Measurements from ENCODE around the gene IMMP2L. TPM values are rescaled to one million over a fixed set of nuclear protein-coding genes. Genes with fewer than 3 reads are reported as not detected.

The IMMP2L gene
- total RNA-seq, 1 donor = 19.9 TPM

DNA sequence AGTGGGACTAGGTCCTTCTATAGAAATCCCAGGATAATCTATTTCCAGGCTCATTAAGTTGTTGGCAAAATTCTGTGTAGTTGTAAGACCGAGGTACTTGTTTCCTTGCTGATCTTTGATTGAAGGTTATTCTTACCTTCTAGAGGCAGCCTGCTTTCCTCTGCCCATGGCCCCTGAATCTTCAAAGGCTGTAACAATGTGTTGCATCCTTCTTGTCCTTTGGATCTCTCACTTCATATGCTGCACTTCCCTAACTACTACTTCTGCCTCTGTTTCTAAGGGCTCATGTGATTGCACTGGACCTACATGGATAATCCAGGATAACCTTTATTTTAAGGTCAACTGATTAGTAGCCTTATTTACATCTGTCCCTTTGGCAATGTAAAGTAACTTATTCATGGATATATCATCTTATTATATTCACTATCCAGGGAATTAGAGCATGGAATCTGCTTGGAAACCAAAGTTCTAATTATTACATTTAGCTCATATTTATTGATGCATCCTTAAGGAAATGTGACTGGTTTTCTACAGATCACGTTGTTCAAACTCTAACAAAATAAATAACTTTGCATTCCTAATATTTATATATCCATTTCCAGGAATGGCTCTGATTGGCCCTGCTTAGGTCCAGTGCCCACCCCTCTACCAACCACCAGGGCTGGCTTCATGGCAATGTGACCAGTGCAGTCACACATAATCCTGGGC, 85.6 kb downstream of the IMMP2L start:
- H3K9me3 ChIP-seq (ENCODE audit: low read depth, low read length) = peaks cover under 1% of the 10 kb centered on the region
- TF ChIP-seq CTCF (IDR thresholded peaks at IDR 0.05; ENCODE audit: extremely low read depth, low read depth, low read length) = no peak
- no peaks in the 10 kb centered on the region for H3K4me1 ChIP-seq (ENCODE audit: insufficient read depth, low read length)
- H3K36me3 ChIP-seq (ENCODE audit: insufficient read depth, low read length) = no peaks in the 10 kb centered on the region
- DNase-seq (ENCODE audit: insufficient read length, low spot score, missing footprints) = peak; percentile 51
- H2AFZ ChIP-seq (ENCODE audit: low read length) = no peak overlapping the region
- H3K79me2 ChIP-seq (ENCODE audit: insufficient read depth, low read length) = no peaks in the 10 kb centered on the region
- H3K4me2 ChIP-seq (ENCODE audit: insufficient read depth, low read length) = no peak overlapping the region
- H3K27me3 ChIP-seq (ENCODE audit: insufficient read depth, low read length) = no peaks in the 10 kb centered on the region
- H3K27ac ChIP-seq (ENCODE audit: low read depth, low read length) = no peak overlapping the region
- H3K4me3 ChIP-seq (ENCODE audit: insufficient read depth, low read length) = no peak overlapping the region
- H4K20me1 ChIP-seq (ENCODE audit: insufficient read depth, low read length) = no peaks in the 10 kb centered on the region

DNA sequence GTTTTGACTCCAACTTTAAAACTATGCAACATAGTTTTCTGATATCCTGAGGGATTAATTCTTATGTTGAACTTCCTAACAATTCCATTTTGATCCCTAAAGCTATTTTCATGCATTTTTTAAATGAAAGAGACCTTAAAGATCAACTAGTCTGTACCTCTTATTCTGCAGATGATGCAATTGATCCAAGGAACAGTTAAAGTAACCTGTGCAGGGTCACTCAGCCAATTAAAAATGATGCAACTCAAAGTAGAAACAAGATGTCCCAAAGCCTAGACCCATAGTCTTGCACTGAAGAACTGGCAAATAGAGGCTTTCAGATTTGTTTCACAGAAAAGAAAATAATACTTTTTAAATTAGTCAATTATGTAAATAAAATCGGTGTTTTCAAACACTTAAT, 86.3 kb downstream of the IMMP2L start:
- Histone ChIP-seq H3K36me3 (ENCODE audit: insufficient read depth, low read length) (no peaks in the 10 kb centered on the region), H2AFZ (ENCODE audit: low read length) (no peak overlapping the region), H3K4me2 (ENCODE audit: insufficient read depth, low read length) (no peak overlapping the region), H3K4me1 (ENCODE audit: insufficient read depth, low read length) (no peaks in the 10 kb centered on the region), H3K27ac (ENCODE audit: low read depth, low read length) (no peak overlapping the region), H3K4me3 (ENCODE audit: insufficient read depth, low read length) (no peak overlapping the region), H4K20me1 (ENCODE audit: insufficient read depth, low read length) (no peaks in the 10 kb centered on the region), H3K27me3 (ENCODE audit: insufficient read depth, low read length) (no peaks in the 10 kb centered on the region), H3K9me3 (ENCODE audit: low read depth, low read length) (peaks cover 2% of the 10 kb centered on the region), H3K79me2 (ENCODE audit: insufficient read depth, low read length) (no peaks in the 10 kb centered on the region)
- DNase-seq (ENCODE audit: insufficient read length, low spot score, missing footprints) = no peak
- TF ChIP-seq CTCF (IDR thresholded peaks at IDR 0.05; ENCODE audit: extremely low read depth, low read depth, low read length) = no peak

GRCh38 chr7:111475419-111475748, 86.9 kb downstream of the IMMP2L start:
- H2AFZ ChIP-seq (ENCODE audit: low read length) = no peak overlapping the region
- H3K4me3 ChIP-seq (ENCODE audit: insufficient read depth, low read length) = no peak overlapping the region
- peaks cover 2% of the 10 kb centered on the region for H3K9me3 ChIP-seq (ENCODE audit: low read depth, low read length)
- H3K4me2 ChIP-seq (ENCODE audit: insufficient read depth, low read length) = no peak overlapping the region
- H3K4me1 ChIP-seq (ENCODE audit: insufficient read depth, low read length) = no peaks in the 10 kb centered on the region
- H3K36me3 ChIP-seq (ENCODE audit: insufficient read depth, low read length) = no peaks in the 10 kb centered on the region
- DNase-seq (ENCODE audit: insufficient read length, low spot score, missing footprints) = no peak
- H3K27ac ChIP-seq (ENCODE audit: low read depth, low read length) = no peak overlapping the region
- TF ChIP-seq CTCF (IDR thresholded peaks at IDR 0.05; ENCODE audit: extremely low read depth, low read depth, low read length) = no peak
- H3K27me3 ChIP-seq (ENCODE audit: insufficient read depth, low read length) = no peaks in the 10 kb centered on the region
- H3K79me2 ChIP-seq (ENCODE audit: insufficient read depth, low read length) = no peaks in the 10 kb centered on the region
- H4K20me1 ChIP-seq (ENCODE audit: insufficient read depth, low read length) = no peaks in the 10 kb centered on the region

DNA sequence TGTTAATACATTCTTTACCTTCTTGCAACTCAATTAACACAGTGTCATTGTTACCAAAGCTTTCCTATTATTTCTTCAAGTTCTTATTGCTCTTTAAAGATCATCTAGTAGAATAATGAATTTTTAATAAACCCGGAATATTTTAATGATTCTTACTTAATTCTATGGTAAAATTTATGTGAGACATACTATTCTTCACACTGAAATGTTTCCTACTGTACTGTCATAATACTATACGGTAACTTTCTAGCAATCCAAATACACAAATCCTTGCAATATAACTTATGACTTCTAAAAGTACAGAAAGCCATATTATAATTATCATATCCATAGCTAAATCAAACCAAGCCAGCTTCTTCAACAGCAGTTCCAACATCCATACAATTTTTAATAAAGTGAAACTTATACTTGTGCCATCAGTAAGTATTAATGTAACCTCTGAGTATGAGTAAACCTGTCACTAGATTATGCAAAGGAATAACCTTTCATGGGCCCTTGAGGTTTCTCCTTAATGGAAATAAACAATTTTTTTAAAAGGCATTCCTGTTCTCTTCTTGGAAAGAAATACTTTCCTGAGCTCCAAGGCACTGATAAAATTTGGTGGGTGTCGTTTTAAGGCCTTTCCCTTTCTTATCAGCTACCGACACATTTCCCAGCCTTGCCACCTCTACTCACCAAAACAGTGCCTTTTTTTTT, 87.4 kb downstream of the IMMP2L start:
- H3K4me2 ChIP-seq (ENCODE audit: insufficient read depth, low read length) = no peak overlapping the region
- H3K27me3 ChIP-seq (ENCODE audit: insufficient read depth, low read length) = no peaks in the 10 kb centered on the region
- no peak for TF ChIP-seq CTCF (IDR thresholded peaks at IDR 0.05; ENCODE audit: extremely low read depth, low read depth, low read length)
- H2AFZ ChIP-seq (ENCODE audit: low read length) = no peak overlapping the region
- H3K9me3 ChIP-seq (ENCODE audit: low read depth, low read length) = peaks cover 2% of the 10 kb centered on the region
- no peak overlapping the region for H3K27ac ChIP-seq (ENCODE audit: low read depth, low read length)
- H4K20me1 ChIP-seq (ENCODE audit: insufficient read depth, low read length) = no peaks in the 10 kb centered on the region
- no peaks in the 10 kb centered on the region for H3K4me1 ChIP-seq (ENCODE audit: insufficient read depth, low read length)
- H3K36me3 ChIP-seq (ENCODE audit: insufficient read depth, low read length) = no peaks in the 10 kb centered on the region
- H3K79me2 ChIP-seq (ENCODE audit: insufficient read depth, low read length) = no peaks in the 10 kb centered on the region
- DNase-seq (ENCODE audit: insufficient read length, low spot score, missing footprints) = no peak
- H3K4me3 ChIP-seq (ENCODE audit: insufficient read depth, low read length) = no peak overlapping the region

All from osteoblast (primary cell).